SH-SY5Y (cell line): ENCODE results near the gene ZNF263.

ENCODE experiments used
- GATA2 ChIP-seq: IDR thresholded peaks from 2 replicates; pipeline ENCODE4 v1.6.1; 2011; ENCODE audit warnings: mild to moderate bottlenecking, low read depth, low read length
- GATA3 ChIP-seq: IDR thresholded peaks from 2 replicates; pipeline ENCODE4 v1.6.1; 2011; ENCODE audit warnings: low read depth, mild to moderate bottlenecking, low read length, moderate library complexity

DNA sequence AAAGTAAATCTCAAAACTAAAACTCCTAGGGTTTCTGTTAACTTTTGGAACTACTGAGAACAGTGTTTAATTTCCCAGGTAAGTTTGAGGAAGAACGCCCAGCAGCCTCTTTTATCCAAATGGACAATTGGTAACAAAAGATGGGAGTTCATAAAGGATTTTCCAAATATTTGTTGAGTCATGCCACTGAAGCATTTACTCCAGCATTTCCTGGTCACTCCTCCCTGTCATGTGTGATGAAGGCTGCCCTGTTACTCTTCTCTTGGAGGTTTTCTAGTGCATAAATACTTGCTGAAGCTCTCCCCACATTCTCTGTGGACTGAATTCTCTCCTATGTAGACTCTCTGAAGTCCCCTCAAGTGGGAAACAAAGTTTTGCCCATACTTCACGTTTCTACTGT lies 38.5 kb downstream of the ZNF263 start:
- TF ChIP-seq GATA2 (no peak), GATA3 (no peak)
